Trophoblast cell (in vitro differentiated cells and primary cell): ENCODE measurements around the gene P2RX5.

Experiments used
- DNase-seq, 2 donors: peaks; one replicate each; pipeline ENCODE4 v3.0.0-alpha.2; 2016
- H2AFZ ChIP-seq: 2 replicates; pipeline ENCODE4 v1.6.1; 2013; ENCODE audit warnings: low read length, moderate library complexity, mild to moderate bottlenecking; ENCODE audit not compliant: insufficient read depth, poor library complexity
- H2AK5ac ChIP-seq: 2 replicates; pipeline ENCODE4 v1.6.1; 2013; ENCODE audit warnings: mild to moderate bottlenecking, low read length
- H2BK120ac ChIP-seq: 2 replicates; pipeline ENCODE4 v1.6.1; 2013; ENCODE audit warnings: low read length, mild to moderate bottlenecking, moderate library complexity; ENCODE audit not compliant: insufficient read depth, poor library complexity
- H2BK12ac ChIP-seq: 2 replicates; pipeline ENCODE4 v1.6.1; 2013; ENCODE audit warnings: mild to moderate bottlenecking, low read length, moderate library complexity
- H2BK5ac ChIP-seq: 2 replicates; pipeline ENCODE4 v1.6.1; 2013; ENCODE audit warnings: low read length, low read depth, moderate library complexity, mild to moderate bottlenecking; ENCODE audit not compliant: poor library complexity
- H3K14ac ChIP-seq: 2 replicates; pipeline ENCODE4 v1.6.1; 2013; ENCODE audit warnings: mild to moderate bottlenecking, low read length
- H3K18ac ChIP-seq: 2 replicates; pipeline ENCODE4 v1.6.1; 2013; ENCODE audit warnings: mild to moderate bottlenecking, low read length
- H3K23ac ChIP-seq: 2 replicates; pipeline ENCODE4 v1.6.1; 2013; ENCODE audit warnings: low read length
- H3K27ac ChIP-seq: 2 replicates; pipeline ENCODE4 v1.5.1; 2013; ENCODE audit warnings: low read depth, mild to moderate bottlenecking, inconsistent platforms, low read length, moderate library complexity
- H3K27me3 ChIP-seq: 2 replicates; pipeline ENCODE4 v1.6.1; 2013; ENCODE audit warnings: inconsistent platforms, mild to moderate bottlenecking, low read length, moderate library complexity; ENCODE audit not compliant: insufficient read depth
- H3K36me3 ChIP-seq, 2 experiments: 1 replicate in 1 of 2; 2 replicates in 1 of 2; pipeline ENCODE4 v1.6.1; 2013; ENCODE audit warnings: low read length in 2 of 2, mild to moderate bottlenecking in 2 of 2, moderate library complexity in 1 of 2; ENCODE audit not compliant: insufficient read depth in 2 of 2, control insufficient read depth in 1 of 2
- H3K4ac ChIP-seq: 2 replicates; pipeline ENCODE4 v1.6.1; 2013; ENCODE audit warnings: low read depth, mild to moderate bottlenecking, low read length, moderate library complexity
- H3K4me1 ChIP-seq, 2 experiments: 1 replicate in 1 of 2; 2 replicates in 1 of 2; pipeline ENCODE4 v1.6.1; 2013; ENCODE audit warnings: low read length in 2 of 2, mild to moderate bottlenecking in 2 of 2, moderate library complexity in 1 of 2; ENCODE audit not compliant: insufficient read depth in 2 of 2, control insufficient read depth in 1 of 2
- H3K4me2 ChIP-seq: 2 replicates; pipeline ENCODE4 v1.6.1; 2013; ENCODE audit warnings: inconsistent platforms, mild to moderate bottlenecking, low read length, moderate library complexity
- H3K4me3 ChIP-seq: 2 replicates; pipeline ENCODE4 v1.5.1; 2013; ENCODE audit warnings: mild to moderate bottlenecking, low read depth, low read length, inconsistent platforms
- H3K79me1 ChIP-seq: one replicate; pipeline ENCODE4 v1.6.1; 2013; ENCODE audit warnings: low read length
- H3K79me2 ChIP-seq: 2 replicates; pipeline ENCODE4 v1.6.1; 2013; ENCODE audit warnings: low read length, mild to moderate bottlenecking; ENCODE audit not compliant: control insufficient read depth, insufficient read depth, poor library complexity
- H3K9ac ChIP-seq: 2 replicates; pipeline ENCODE4 v1.6.1; 2013; ENCODE audit warnings: mild to moderate bottlenecking, low read length
- H3K9me3 ChIP-seq: 2 replicates; pipeline ENCODE4 v1.6.1; 2013; ENCODE audit warnings: low read depth, mild to moderate bottlenecking, control low read depth, inconsistent platforms, low read length; ENCODE audit not compliant: insufficient read depth
- H4K12ac ChIP-seq: 2 replicates; pipeline ENCODE4 v1.6.1; 2013; ENCODE audit warnings: low read depth, mild to moderate bottlenecking, low read length, moderate library complexity
- H4K8ac ChIP-seq: 2 replicates; pipeline ENCODE4 v1.6.1; 2013; ENCODE audit warnings: low read depth, mild to moderate bottlenecking, low read length, moderate library complexity
- H4K91ac ChIP-seq: one replicate; pipeline ENCODE4 v1.6.1; 2013; ENCODE audit warnings: low read depth, mild to moderate bottlenecking, low read length, moderate library complexity
- WGBS: extraction: QIAGEN DNeasy Blood & Tissue Kit; methylation state at CpG from one replicate; pipeline ENCODE4 v1.1.7; 2013; ENCODE audit warnings: missing lambda C conversion rate; ENCODE audit not compliant: insufficient read length, insufficient coverage; ENCODE audit errors: extremely low coverage; 5-methylcytosine and 5-hydroxymethylcytosine counted together

P2RX5 gene

GRCh38 chr17:3678821-3679530 lies 17.0 kb downstream of the P2RX5 start:
- Histone ChIP-seq H3K14ac (no peak overlapping the region), H2AK5ac (no peak overlapping the region), H2BK5ac (no peak overlapping the region), H3K23ac (no peak overlapping the region), H3K27ac (no peak overlapping the region), H2BK120ac (no peak overlapping the region), H3K9me3 (no peaks in the 10 kb centered on the region), H2BK12ac (no peak overlapping the region), H3K27me3 (no peaks in the 10 kb centered on the region), H4K91ac (no peak overlapping the region), H4K8ac (no peak overlapping the region), H2AFZ (no peak overlapping the region), H3K9ac (no peak overlapping the region), H3K4me1 (peaks cover 6% of the 10 kb centered on the region in 2 experiments), H4K12ac (no peak overlapping the region), H3K4me3 (no peak overlapping the region), H3K79me1 (no peaks in the 10 kb centered on the region), H3K4ac (no peak overlapping the region), H3K18ac (no peak overlapping the region), H3K4me2 (no peak overlapping the region), H3K79me2 (no peaks in the 10 kb centered on the region), H3K36me3 (no peaks in the 10 kb centered on the region)
- no peak for DNase-seq
- no CpG with 5 or more reads among the region's 27 CpGs for WGBS

- no peak overlapping the region for H4K8ac ChIP-seq
- H2BK12ac ChIP-seq = no peak overlapping the region
- no peak overlapping the region for H3K4me3 ChIP-seq
- no CpG with 5 or more reads among the region's 16 CpGs for WGBS
- no peak overlapping the region for H3K4ac ChIP-seq
- H3K9me3 ChIP-seq = no peaks in the 10 kb centered on the region
- no peak overlapping the region for H2AFZ ChIP-seq
- no peak overlapping the region for H2BK120ac ChIP-seq
- H3K14ac ChIP-seq = no peak overlapping the region
- H3K9ac ChIP-seq = no peak overlapping the region
- H3K4me2 ChIP-seq = no peak overlapping the region
- no peak overlapping the region for H4K12ac ChIP-seq
- H4K91ac ChIP-seq = no peak overlapping the region
- H2BK5ac ChIP-seq = no peak overlapping the region
- no peaks in the 10 kb centered on the region for H3K27me3 ChIP-seq
- H3K18ac ChIP-seq = no peak overlapping the region
- no peaks in the 10 kb centered on the region for H3K79me1 ChIP-seq
- H3K27ac ChIP-seq = no peak overlapping the region
- no peak for DNase-seq
- no peaks in the 10 kb centered on the region for H3K36me3 ChIP-seq
- H3K4me1 ChIP-seq = peaks cover 6% of the 10 kb centered on the region in 2 experiments
- no peak overlapping the region for H2AK5ac ChIP-seq
- H3K23ac ChIP-seq = no peak overlapping the region
- no peaks in the 10 kb centered on the region for H3K79me2 ChIP-seq
Measured at GRCh38 chr17:3678095-3678820, 17.7 kb downstream of the P2RX5 start.

GRCh38 chr17:3675886-3676285 lies 20.1 kb downstream of the P2RX5 start:
- no peaks in the 10 kb centered on the region for H3K79me1 ChIP-seq
- H4K91ac ChIP-seq = no peak overlapping the region
- no peak overlapping the region for H2BK12ac ChIP-seq
- H3K4ac ChIP-seq = no peak overlapping the region
- H3K79me2 ChIP-seq = no peaks in the 10 kb centered on the region
- no peak overlapping the region for H3K14ac ChIP-seq
- no peak overlapping the region for H3K9ac ChIP-seq
- no peaks in the 10 kb centered on the region for H3K27me3 ChIP-seq
- no peaks in the 10 kb centered on the region for H3K36me3 ChIP-seq
- no peak overlapping the region for H2BK5ac ChIP-seq
- no peak for DNase-seq
- H2BK120ac ChIP-seq = no peak overlapping the region
- no peak overlapping the region for H2AK5ac ChIP-seq
- H3K18ac ChIP-seq = no peak overlapping the region
- H3K27ac ChIP-seq = no peak overlapping the region
- H3K9me3 ChIP-seq = no peaks in the 10 kb centered on the region
- H3K23ac ChIP-seq = no peak overlapping the region
- no peak overlapping the region for H4K8ac ChIP-seq
- WGBS = no CpG with 5 or more reads among the region's 11 CpGs
- no peak overlapping the region for H3K4me2 ChIP-seq
- no peak overlapping the region for H4K12ac ChIP-seq
- no peak overlapping the region for H2AFZ ChIP-seq
- H3K4me3 ChIP-seq = no peak overlapping the region
- peaks cover 6% of the 10 kb centered on the region in 2 experiments for H3K4me1 ChIP-seq

GRCh38 chr17:3672571-3672970 lies 23.4 kb downstream of the P2RX5 start:
- no peak overlapping the region for H4K91ac ChIP-seq
- no peak overlapping the region for H3K23ac ChIP-seq
- peaks cover 11% of the 10 kb centered on the region for H3K79me1 ChIP-seq
- no peak overlapping the region for H4K12ac ChIP-seq
- H2AK5ac ChIP-seq = no peak overlapping the region
- H3K36me3 ChIP-seq = no peaks in the 10 kb centered on the region
- H2AFZ ChIP-seq = no peak overlapping the region
- WGBS = no CpG with 5 or more reads among the region's 4 CpGs
- peaks cover 6% of the 10 kb centered on the region in 2 experiments for H3K4me1 ChIP-seq
- no peak overlapping the region for H3K4me2 ChIP-seq
- H3K9ac ChIP-seq = no peak overlapping the region
- no peak overlapping the region for H2BK120ac ChIP-seq
- H3K9me3 ChIP-seq = no peaks in the 10 kb centered on the region
- no peak overlapping the region for H3K4ac ChIP-seq
- no peak overlapping the region for H3K27ac ChIP-seq
- H3K14ac ChIP-seq = no peak overlapping the region
- H2BK5ac ChIP-seq = no peak overlapping the region
- H3K4me3 ChIP-seq = no peak overlapping the region
- H3K79me2 ChIP-seq = peaks cover 12% of the 10 kb centered on the region
- H2BK12ac ChIP-seq = no peak overlapping the region
- H4K8ac ChIP-seq = no peak overlapping the region
- no peaks in the 10 kb centered on the region for H3K27me3 ChIP-seq
- no peak overlapping the region for H3K18ac ChIP-seq
- no peak for DNase-seq
